ENCODE data around the gene PPP1R14C.

DNA sequence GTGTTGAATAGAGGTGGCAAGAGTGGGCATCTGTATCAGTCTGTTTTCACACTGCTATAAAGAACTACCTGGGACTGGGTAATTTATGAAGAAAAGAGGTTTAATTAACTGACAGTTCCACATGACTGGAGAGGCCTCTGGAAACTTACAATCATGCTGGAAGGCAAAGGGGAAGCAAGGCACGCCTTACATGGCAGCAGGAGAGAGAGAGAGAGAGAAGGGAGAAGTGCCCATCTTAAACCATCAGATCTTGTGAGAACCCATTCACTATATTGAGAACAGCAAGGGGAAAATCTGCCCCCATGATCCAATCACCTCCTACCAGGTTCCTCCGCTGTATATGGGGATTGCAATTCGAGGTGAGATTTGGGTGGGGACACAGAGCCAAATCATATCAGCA is 18.6 kb upstream of the PPP1R14C start:
- TF ChIP-seq, protein P1, sequence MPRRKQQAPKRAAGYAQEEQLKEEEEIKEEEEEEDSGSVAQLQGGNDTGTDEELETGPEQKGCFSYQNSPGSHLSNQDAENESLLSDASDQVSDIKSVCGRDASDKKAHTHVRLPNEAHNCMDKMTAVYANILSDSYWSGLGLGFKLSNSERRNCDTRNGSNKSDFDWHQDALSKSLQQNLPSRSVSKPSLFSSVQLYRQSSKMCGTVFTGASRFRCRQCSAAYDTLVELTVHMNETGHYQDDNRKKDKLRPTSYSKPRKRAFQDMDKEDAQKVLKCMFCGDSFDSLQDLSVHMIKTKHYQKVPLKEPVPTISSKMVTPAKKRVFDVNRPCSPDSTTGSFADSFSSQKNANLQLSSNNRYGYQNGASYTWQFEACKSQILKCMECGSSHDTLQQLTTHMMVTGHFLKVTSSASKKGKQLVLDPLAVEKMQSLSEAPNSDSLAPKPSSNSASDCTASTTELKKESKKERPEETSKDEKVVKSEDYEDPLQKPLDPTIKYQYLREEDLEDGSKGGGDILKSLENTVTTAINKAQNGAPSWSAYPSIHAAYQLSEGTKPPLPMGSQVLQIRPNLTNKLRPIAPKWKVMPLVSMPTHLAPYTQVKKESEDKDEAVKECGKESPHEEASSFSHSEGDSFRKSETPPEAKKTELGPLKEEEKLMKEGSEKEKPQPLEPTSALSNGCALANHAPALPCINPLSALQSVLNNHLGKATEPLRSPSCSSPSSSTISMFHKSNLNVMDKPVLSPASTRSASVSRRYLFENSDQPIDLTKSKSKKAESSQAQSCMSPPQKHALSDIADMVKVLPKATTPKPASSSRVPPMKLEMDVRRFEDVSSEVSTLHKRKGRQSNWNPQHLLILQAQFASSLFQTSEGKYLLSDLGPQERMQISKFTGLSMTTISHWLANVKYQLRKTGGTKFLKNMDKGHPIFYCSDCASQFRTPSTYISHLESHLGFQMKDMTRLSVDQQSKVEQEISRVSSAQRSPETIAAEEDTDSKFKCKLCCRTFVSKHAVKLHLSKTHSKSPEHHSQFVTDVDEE (CRISPR knock-in tag; IDR thresholded peaks at IDR 0.05), result no peak
- TF ChIP-seq, protein P2, sequence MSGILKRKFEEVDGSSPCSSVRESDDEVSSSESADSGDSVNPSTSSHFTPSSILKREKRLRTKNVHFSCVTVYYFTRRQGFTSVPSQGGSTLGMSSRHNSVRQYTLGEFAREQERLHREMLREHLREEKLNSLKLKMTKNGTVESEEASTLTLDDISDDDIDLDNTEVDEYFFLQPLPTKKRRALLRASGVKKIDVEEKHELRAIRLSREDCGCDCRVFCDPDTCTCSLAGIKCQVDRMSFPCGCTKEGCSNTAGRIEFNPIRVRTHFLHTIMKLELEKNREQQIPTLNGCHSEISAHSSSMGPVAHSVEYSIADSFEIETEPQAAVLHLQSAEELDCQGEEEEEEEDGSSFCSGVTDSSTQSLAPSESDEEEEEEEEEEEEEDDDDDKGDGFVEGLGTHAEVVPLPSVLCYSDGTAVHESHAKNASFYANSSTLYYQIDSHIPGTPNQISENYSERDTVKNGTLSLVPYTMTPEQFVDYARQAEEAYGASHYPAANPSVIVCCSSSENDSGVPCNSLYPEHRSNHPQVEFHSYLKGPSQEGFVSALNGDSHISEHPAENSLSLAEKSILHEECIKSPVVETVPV (CRISPR knock-in tag; IDR thresholded peaks at IDR 0.05), result no peak
- TF ChIP-seq, protein P3, sequence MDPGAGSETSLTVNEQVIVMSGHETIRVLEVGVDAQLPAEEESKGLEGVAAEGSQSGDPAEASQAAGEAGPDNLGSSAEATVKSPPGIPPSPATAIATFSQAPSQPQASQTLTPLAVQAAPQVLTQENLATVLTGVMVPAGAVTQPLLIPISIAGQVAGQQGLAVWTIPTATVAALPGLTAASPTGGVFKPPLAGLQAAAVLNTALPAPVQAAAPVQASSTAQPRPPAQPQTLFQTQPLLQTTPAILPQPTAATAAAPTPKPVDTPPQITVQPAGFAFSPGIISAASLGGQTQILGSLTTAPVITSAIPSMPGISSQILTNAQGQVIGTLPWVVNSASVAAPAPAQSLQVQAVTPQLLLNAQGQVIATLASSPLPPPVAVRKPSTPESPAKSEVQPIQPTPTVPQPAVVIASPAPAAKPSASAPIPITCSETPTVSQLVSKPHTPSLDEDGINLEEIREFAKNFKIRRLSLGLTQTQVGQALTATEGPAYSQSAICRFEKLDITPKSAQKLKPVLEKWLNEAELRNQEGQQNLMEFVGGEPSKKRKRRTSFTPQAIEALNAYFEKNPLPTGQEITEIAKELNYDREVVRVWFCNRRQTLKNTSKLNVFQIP (CRISPR knock-in tag; IDR thresholded peaks at IDR 0.05; ENCODE audit: borderline replicate concordance, low read depth), result no peak
- TF ChIP-seq ZNF8 (CRISPR knock-in tag; IDR thresholded peaks at IDR 0.05), result no peak
- TF ChIP-seq TCF4 (CRISPR knock-in tag; IDR thresholded peaks at IDR 0.05; ENCODE audit: borderline replicate concordance), result no peak
- no peak for TF ChIP-seq RARB (CRISPR knock-in tag; IDR thresholded peaks at IDR 0.05)
- no peak for TF ChIP-seq ARNTL (CRISPR knock-in tag; IDR thresholded peaks at IDR 0.05; ENCODE audit: borderline replicate concordance, low read depth)
